NT2/D1 (cell line): ENCODE data around the gene MTERF1.
"Not testable (repeated sequence)": the region's sequence is repeated elsewhere in the genome, so short reads cannot be mapped to it uniquely, and the experiment has no call there.

Experiments
- DNase-seq: peaks from one replicate; pipeline ENCODE4 v3.0.0-alpha.2; 2011; ENCODE audit warnings: low read depth, low spot score
- H3K27me3 ChIP-seq: 2 replicates; pipeline ENCODE4 v1.6.0; 2011; ENCODE audit warnings: mild to moderate bottlenecking; ENCODE audit not compliant: insufficient read length, insufficient read depth
- H3K36me3 ChIP-seq: 2 replicates; pipeline ENCODE4 v1.6.1; 2011; ENCODE audit warnings: mild to moderate bottlenecking, low read length, mixed read lengths; ENCODE audit not compliant: insufficient read depth, insufficient read length
- H3K4me1 ChIP-seq: 2 replicates; pipeline ENCODE4 v1.5.1; 2011; ENCODE audit not compliant: insufficient read depth, insufficient read length
- H3K4me3 ChIP-seq: 2 replicates; pipeline ENCODE4 v1.5.1; 2011; ENCODE audit warnings: low read depth; ENCODE audit not compliant: insufficient read length
- H3K9ac ChIP-seq: 2 replicates; pipeline ENCODE4 v1.6.0; 2011; ENCODE audit warnings: low read depth; ENCODE audit not compliant: insufficient read length
- H3K9me3 ChIP-seq: 2 replicates; pipeline ENCODE4 v1.5.1; 2011; ENCODE audit warnings: mild to moderate bottlenecking, low read length; ENCODE audit not compliant: insufficient read depth
- SUZ12 ChIP-seq: IDR thresholded peaks from 2 replicates; pipeline ENCODE4 v1.6.1; 2011; ENCODE audit not compliant: insufficient read length, insufficient read depth; ENCODE audit errors: extremely low read depth
- YY1 ChIP-seq: IDR thresholded peaks from 2 replicates; pipeline ENCODE4 v1.6.1; 2011; ENCODE audit not compliant: insufficient read length, insufficient read depth
- ZNF274 ChIP-seq: IDR thresholded peaks from 2 replicates; pipeline ENCODE4 v1.6.1; 2011; ENCODE audit warnings: mild to moderate bottlenecking, low read depth, low read length

The MTERF1 gene

GRCh38 chr7:91912494-91912893 lies 32.0 kb upstream of the MTERF1 start:
- DNase-seq = no peak

GRCh38 chr7:91911121-91911520 lies 30.6 kb upstream of the MTERF1 start:
- no peak for DNase-seq
- Histone ChIP-seq H3K9me3 (peaks cover 10% of the 10 kb centered on the region), H3K4me1 (no peaks in the 10 kb centered on the region), H3K4me3 (no peak overlapping the region), H3K36me3 (no peaks in the 10 kb centered on the region), H3K9ac (no peak overlapping the region), H3K27me3 (no peaks in the 10 kb centered on the region)
- TF ChIP-seq YY1 = no peak

More at GRCh38 chr7:91912494-91912893, 32.0 kb upstream of the MTERF1 start:
- no peak overlapping the region for H3K4me3 ChIP-seq
- no peaks in the 10 kb centered on the region for H3K36me3 ChIP-seq
- no peaks in the 10 kb centered on the region for H3K4me1 ChIP-seq
- no peak overlapping the region for H3K9ac ChIP-seq
- TF ChIP-seq ZNF274 = no peak
- no peak for TF ChIP-seq SUZ12
- TF ChIP-seq YY1 = no peak
- no peaks in the 10 kb centered on the region for H3K27me3 ChIP-seq
- H3K9me3 ChIP-seq = peaks cover 10% of the 10 kb centered on the region

- no peaks in the 10 kb centered on the region for H3K36me3 ChIP-seq
- H3K4me1 ChIP-seq = no peaks in the 10 kb centered on the region
- H3K9ac ChIP-seq = no peak overlapping the region
- H3K27me3 ChIP-seq = no peaks in the 10 kb centered on the region
- no peak for DNase-seq
- TF ChIP-seq SUZ12 (no peak), YY1 (no peak), ZNF274 (no peak)
- H3K9me3 ChIP-seq = peaks cover 10% of the 10 kb centered on the region
- H3K4me3 ChIP-seq = no peak overlapping the region
Measured at GRCh38 chr7:91910171-91910570, 29.7 kb upstream of the MTERF1 start.

- H3K4me3 ChIP-seq = no peak overlapping the region
- no peaks in the 10 kb centered on the region for H3K4me1 ChIP-seq
- no peaks in the 10 kb centered on the region for H3K27me3 ChIP-seq
- H3K9me3 ChIP-seq = no peaks in the 10 kb centered on the region
- H3K9ac ChIP-seq = no peak overlapping the region
- DNase-seq = no peak
- no peaks in the 10 kb centered on the region for H3K36me3 ChIP-seq
- TF ChIP-seq YY1 (no peak), SUZ12 (no peak), ZNF274 (no peak)
Measured at GRCh38 chr7:91899563-91899962, 19.1 kb upstream of the MTERF1 start.

- no peak for DNase-seq
- H3K4me3 ChIP-seq = no peak overlapping the region
- no peaks in the 10 kb centered on the region for H3K27me3 ChIP-seq
- H3K4me1 ChIP-seq = no peaks in the 10 kb centered on the region
- H3K9me3 ChIP-seq = no peaks in the 10 kb centered on the region
- no peak overlapping the region for H3K9ac ChIP-seq
- TF ChIP-seq ZNF274 (no peak), SUZ12 (no peak), YY1 (no peak)
- H3K36me3 ChIP-seq = no peaks in the 10 kb centered on the region
Measured at GRCh38 chr7:91898240-91898992, 17.9 kb upstream of the MTERF1 start.

GRCh38 chr7:91894781-91895480 lies 14.4 kb upstream of the MTERF1 start:
- no peaks in the 10 kb centered on the region for H3K36me3 ChIP-seq
- H3K4me1 ChIP-seq = no peaks in the 10 kb centered on the region
- H3K27me3 ChIP-seq = no peaks in the 10 kb centered on the region
- DNase-seq = no peak
- TF ChIP-seq ZNF274 (no peak), SUZ12 (no peak), YY1 (no peak)
- H3K9me3 ChIP-seq = peaks cover 5% of the 10 kb centered on the region; the same call in 1 of the 2 replicates
- no peak overlapping the region for H3K4me3 ChIP-seq
- no peak overlapping the region for H3K9ac ChIP-seq

- not testable (repeated sequence) for H3K36me3 ChIP-seq, H3K4me1 ChIP-seq, H3K9ac ChIP-seq, H3K4me3 ChIP-seq, DNase-seq, H3K27me3 ChIP-seq, H3K9me3 ChIP-seq
Measured at GRCh38 chr7:91893699-91894098, 13.2 kb upstream of the MTERF1 start.
